NCI-H524 (cell line): ENCODE measurements around the gene MACC1.
"Not testable (repeated sequence)": the region's sequence is repeated elsewhere in the genome, so short reads cannot be mapped to it uniquely, and the experiment has no call there.

ENCODE experiments used
- DNase-seq, 2 experiments: peaks; one replicate each; lab custom pipeline; 2025; lab: John Stamatoyannopoulos, UW

Gene MACC1

DNA sequence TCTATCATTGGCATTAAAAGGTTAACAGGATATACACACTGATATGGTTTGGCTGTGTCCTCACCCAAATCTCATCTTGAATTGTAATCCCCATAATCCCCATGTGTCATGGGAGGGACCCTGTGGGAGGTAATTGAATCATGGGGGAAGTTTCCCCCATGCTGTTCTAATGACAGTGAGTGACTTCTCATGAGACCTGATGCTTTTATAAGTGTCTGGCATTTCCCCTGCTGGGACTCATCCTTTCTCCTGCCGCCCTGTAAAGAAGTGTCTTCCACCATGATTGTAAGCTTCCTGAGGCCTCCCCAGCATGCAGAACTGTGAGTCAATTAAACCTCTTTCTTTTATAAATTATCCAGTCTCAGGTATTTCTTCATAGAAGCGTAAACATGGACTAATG lies 9.4 kb downstream of the MACC1 start:
- DNase-seq: not testable (repeated sequence)

GRCh38 chr7:20206104-20206896 lies 10.9 kb downstream of the MACC1 start:
- no peak for DNase-seq

GRCh38 chr7:20203316-20203715 lies 13.9 kb downstream of the MACC1 start:
- no peak for DNase-seq

GRCh38 chr7:20201380-20201779 lies 15.8 kb downstream of the MACC1 start:
- no peak for DNase-seq

DNA sequence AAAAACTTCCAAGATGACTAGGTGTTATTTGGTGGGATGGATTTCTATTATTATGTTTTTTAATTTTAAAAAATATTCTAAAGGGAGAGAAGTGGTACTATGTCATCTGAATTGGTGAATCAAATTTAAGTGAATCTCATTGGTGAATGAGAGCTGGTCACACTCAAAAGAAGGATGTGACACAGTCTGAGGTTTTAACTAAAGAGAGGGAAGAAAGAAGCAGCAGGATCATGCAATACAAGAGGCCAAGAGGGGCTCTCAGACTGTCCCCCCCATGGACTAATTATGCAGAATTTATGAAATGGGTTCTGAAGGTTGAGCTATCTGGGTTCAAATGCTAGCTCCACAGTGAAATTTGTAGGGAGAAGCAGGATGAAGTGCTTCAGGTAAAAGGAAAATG lies 16.2 kb downstream of the MACC1 start:
- DNase-seq: no peak

GRCh38 chr7:20200361-20200760 lies 16.8 kb downstream of the MACC1 start:
- no peak for DNase-seq

DNA sequence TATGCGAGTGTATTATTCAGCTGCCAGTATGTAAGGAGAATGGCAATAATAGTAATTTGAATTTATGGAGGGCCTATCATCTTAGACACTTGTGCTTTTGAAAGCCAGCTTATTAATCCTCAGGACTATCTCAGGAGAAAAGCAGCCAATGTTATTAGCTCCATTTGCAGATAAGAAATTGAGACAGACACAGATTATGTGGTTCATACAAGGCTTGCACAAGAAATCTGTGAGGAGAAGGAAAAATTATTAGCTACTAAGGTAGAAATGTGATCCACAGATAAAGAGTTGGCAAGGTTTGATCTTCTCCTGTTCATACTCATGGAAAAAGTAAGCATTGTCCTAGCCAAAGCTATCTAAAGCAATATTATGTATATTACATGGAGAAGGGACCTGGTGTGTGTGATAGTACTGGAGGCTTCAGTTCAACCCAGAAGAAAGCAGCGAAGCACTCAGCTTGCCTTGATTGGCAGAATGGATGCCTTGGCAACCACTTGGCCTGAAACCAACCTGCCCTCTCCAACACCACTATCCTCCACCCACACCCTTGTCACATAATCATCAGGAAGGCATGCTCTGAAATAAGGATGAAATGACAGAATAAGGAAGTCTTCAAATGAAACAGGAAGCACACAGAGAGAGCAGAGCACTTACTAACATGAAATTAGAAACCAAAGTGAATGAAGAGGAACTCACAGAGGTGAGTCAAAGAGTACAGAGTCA lies 18.0 kb downstream of the MACC1 start:
- no peak for DNase-seq

- no peak for DNase-seq
Measured at GRCh38 chr7:20198260-20198659, 18.9 kb downstream of the MACC1 start.

DNA sequence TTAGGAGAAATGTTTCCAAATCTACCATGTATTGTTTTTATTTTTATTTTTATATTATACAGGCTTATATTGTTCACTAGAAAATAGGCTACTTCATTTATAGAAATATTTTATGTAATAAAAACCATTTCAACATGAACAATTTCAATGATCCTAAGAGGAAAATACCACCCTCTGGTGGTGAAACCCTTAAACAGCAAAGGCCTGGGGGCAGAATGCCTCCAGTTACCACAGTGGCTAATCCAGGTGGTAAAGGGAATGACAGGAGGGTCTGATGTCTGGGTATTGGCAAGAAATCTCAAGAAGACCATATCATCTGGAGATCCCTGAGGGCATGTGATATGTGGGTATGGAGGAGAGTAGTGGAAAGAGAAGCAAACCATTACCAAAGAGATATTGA lies 19.3 kb downstream of the MACC1 start:
- no peak for DNase-seq

- DNase-seq: no peak
Measured at GRCh38 chr7:20197125-20197748, 19.9 kb downstream of the MACC1 start.

DNA sequence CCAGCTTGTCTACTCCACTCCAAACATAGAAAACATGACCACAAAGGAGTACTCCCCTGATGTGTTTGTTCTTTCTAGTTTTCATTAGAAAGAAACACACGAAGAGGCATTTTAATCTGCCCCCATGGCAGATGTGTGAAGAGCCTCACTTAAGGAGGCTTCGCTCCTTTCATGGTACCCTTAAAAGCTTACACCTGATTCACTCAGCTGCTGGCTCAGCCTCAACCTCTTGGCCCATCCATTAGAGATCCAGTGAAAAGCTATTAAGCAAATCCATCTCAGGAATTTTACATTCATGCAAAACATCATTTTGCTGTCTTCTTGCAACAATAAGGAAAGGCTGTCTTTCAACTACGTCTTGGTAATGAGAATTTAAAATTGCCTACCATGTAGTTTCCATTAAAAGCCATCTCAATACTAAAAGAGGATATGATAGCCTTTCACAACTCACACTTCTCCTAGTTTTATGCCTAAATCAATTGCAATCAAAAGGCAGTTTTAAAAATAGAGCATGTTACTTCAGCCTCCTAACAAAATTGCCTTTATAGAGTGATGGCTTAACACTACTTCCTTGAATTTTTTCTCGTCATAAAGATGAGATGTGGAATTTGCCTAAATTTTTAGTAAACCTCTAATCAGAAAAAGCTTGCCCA lies 22.7 kb downstream of the MACC1 start:
- peak; percentile 3 to 55 for DNase-seq

- DNase-seq: no peak
Measured at GRCh38 chr7:20193873-20194272, 23.3 kb downstream of the MACC1 start.

DNA sequence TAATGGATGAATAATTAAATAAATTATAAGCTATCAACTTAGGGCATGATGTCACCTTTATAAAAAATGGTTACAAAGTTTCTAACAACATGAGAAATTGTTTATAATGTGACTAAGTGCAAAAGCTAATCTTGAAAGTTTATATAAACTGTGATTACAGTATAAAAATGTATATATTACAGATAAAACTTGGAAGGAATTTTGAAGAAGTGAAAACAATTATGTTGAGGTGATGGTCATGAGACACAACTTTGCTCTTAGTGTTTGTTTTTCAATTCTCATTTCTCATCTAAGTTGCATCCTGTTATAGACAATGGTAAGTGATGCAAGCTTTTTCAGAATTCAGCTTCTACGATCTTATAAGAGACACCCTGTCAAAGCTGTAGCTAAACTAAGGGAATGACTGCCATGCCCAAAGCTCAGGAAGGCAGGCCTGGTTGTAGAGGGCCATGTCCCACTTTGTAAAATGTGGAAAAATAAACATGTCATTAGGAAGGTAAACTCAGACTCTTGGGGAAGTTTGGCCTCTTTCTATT lies 23.9 kb downstream of the MACC1 start:
- no peak for DNase-seq

GRCh38 chr7:20191391-20191869 lies 25.8 kb downstream of the MACC1 start:
- no peak for DNase-seq

- DNase-seq: no peak
Measured at GRCh38 chr7:20190560-20191390, 26.4 kb downstream of the MACC1 start.

GRCh38 chr7:20189852-20190251 lies 27.3 kb downstream of the MACC1 start:
- DNase-seq: no peak

- DNase-seq: no peak
Measured at GRCh38 chr7:20188567-20188966, 28.6 kb downstream of the MACC1 start.

- DNase-seq: not testable (repeated sequence)
Measured at GRCh38 chr7:20187850-20188249, 29.3 kb downstream of the MACC1 start.

DNA sequence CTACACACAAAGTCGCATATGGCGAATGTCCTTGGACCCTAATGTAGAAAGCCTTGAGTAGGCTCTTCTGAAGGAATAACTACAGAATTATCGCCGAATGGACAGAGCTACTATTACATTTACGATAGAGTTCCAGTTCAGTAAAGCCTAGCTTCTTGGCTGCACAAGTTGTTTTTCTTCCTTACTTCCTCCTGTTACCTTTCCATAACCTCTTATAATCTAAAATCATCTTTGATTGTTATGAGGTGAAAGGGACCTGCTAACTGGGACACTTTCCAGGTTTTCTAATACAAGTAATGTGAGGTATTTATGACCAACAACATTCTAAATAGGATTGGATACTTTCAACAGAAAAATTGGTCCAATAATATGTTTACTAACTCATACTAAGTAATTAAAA lies 31.2 kb downstream of the MACC1 start:
- no peak for DNase-seq

- no peak for DNase-seq
Measured at GRCh38 chr7:20183086-20183485, 34.1 kb downstream of the MACC1 start.

DNA sequence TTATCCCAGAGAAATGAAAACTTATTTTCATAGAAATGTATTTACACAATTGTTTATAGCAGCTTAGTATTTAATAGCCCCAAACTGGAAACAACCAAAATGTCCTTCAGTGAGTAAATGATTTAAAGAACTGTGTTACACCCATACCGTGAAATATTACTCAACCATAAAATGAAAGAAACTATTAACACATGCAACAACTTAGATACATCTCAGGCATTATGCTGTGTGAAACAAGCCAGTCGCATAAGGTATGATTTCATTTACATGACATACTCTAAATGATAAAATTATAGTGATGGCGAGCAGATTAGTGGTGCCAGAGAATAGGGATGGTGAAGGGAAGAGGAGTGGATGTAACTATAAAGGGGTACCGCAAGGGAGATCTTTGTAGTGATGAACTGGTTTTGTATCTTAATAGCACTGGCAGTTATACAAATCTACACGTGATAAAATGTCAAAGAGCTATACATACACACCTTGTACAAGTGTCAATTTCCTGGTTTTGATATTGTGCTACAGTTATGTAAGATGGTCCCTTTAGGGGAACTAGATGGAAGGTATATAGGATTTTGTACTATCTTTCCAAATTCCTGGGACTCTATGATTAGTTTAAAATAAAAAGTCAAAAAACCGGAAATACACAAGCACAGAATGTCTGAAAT lies 40.5 kb downstream of the MACC1 start:
- DNase-seq: no peak
